Urothelium cell line (cell line): ENCODE data around the gene ALCAM.

Experiments used
- DNase-seq: peaks from one replicate; pipeline ENCODE4 v3.0.0; 2011; ENCODE audit warnings: low spot score, mixed read lengths
- FAIRE-seq: peaks from 2 replicates; lab custom pipeline; 2011; peaks lifted over from hg19 to GRCh38; lab: Jason Lieb, UNC

Gene ALCAM

DNA sequence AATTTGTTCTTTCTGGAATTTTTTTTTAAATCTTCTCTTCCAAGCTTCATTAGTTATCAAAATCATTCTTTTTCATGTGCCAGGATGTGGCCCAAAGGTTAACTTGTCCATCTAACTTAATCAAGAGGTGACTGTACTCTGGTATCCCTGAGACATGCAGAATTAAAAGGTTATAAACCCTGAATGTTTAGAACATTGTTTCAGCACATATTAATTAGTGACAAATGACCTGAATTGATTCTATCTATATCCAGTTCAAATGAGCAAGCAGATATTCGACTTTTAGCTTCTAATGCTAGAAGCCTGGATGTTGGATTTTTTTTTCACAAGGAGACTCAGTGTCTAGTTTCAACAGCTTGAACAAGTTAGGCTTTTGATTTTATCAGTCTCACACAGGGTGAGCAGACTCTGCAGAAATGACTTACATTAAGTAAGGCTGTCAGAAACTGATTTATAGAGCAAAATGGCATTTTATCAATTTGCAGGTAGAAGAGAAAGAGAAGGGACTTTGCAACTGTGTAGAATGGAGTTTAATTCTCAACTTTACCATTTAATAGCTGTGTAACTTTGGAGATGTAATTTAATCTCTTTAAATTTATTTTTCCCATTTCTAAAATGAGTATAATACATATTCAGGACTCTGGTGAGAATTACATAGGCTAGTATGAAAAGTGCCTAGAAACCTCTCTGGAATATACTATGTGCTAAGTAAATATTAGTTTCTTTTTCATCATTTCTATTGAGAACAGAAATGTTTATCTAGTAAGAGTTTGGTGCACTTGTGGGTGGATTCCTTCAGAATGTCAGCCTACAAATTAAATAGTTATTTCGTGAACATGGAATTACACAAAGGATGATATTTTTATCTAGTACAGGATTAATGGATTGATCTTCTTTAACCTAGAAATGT is 100.0 kb downstream of the ALCAM start:
- FAIRE-seq (no peak), DNase-seq (no peak)

DNA sequence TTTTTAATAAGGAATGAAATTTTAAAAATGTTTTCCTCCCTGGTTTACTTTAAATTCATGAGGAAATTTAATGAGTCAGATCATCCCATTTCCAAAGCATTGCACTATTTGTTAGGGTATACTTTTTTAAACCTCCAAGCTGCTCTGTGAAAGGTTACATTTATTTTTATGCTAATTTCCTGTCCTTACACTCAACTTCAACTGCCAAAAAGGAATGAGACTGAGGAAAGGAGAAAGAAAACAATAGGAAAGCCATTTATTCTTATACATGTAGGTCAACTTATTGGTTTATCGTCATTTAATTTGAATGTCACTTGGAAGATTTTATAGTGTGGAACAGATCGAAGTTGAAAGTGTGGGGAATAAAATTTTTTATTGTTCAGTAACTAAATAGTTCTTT is 104.1 kb downstream of the ALCAM start:
- FAIRE-seq: no peak
- no peak for DNase-seq

GRCh38 chr3:105473521-105474223 is 107.0 kb downstream of the ALCAM start:
- no peak for FAIRE-seq
- peak; percentile 4 for DNase-seq

- no peak for FAIRE-seq
- DNase-seq: no peak
Observed at GRCh38 chr3:105480768-105481167, 114.1 kb downstream of the ALCAM start.

DNA sequence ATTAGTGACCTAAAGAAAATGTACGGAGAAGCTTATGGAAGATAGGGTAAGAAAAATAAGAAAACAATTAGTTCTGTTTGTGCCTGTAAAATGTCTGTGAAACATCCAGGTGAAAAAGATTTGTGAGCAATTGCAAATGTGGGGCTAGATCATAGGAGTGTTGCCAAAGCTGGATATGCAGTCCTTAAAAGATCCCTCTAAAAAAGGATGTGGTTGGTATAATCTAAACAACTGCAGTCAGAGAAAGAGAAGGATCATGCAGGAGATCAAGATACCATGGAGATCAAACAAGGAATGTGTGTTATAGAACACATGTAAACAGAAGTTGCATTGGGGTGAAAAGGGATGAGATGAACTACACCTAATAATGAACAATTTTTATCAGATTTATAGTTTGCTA is 116.8 kb downstream of the ALCAM start:
- DNase-seq (no peak), FAIRE-seq (no peak)

DNA sequence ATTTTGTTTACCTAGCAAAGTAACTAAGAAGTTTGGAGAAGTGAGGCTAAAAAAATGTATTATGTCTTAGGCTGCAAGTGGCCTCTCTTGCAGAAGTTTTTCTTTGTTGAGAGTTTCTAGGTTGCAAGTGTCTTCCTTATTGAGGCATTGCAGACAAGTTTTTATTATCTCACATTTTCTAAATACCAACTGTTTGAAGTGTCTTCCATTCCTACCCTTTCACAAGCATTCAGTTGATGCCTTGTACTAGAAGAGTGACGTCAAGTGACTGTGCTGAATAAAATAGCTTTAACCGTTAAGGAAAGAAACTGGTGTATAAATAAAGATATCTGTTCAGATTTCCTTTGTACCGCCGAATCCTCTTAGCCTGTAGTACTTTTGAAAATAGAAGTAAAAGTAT is 123.3 kb downstream of the ALCAM start:
- DNase-seq (no peak), FAIRE-seq (no peak)

DNA sequence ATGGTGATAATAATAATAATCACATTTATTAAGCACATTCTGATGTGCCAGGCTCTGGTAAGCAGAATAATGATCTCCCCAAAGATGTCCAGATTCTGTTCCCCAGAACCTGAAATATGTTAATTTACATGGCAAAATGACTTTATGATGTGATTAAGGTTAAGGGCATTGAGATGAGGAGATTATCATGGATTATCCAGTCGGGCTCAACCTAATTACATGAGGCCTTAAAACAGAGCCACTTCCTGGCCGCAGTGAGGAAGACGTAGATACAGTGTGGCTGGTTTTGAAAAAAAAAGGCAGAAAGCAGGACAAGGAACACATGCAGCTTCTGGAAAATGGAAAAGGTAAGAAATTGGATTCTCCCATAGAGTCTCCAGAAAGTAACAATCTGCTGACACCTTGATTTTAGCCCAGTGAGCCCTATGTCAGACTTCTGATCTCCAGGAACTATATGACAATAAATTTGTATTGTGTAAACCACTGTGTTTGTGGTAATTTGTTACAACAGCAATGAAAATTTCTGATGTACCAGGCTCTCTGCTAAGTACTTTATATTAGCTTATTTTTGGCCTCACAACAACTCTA is 126.7 kb downstream of the ALCAM start:
- FAIRE-seq (no peak), DNase-seq (no peak)

GRCh38 chr3:105495021-105495420 is 128.3 kb downstream of the ALCAM start:
- no peak for FAIRE-seq
- no peak for DNase-seq

- FAIRE-seq (no peak), DNase-seq (no peak)
Observed at GRCh38 chr3:105496343-105496742, 129.6 kb downstream of the ALCAM start.

GRCh38 chr3:105497386-105497785 is 130.7 kb downstream of the ALCAM start:
- FAIRE-seq (no peak), DNase-seq (no peak)

DNA sequence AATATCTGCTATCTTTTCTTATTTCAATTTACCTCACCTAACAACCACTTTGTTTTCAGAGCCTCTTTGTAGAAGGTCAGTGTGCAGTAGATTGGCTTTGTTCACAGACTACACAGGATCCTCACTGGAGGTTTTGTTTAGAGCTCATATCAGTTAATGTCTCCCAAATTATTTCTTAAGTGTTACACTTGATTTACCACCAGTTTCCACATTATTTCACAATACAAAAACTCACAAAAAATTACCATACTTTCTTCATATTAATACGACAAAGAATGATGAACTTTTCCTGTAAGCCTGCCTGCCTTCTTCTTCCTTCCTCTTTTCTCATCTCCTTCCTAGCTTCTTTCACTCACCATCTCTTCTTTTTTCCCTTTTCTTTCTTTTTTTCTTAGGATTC is 133.3 kb downstream of the ALCAM start:
- no peak for FAIRE-seq
- no peak for DNase-seq

- DNase-seq (no peak), FAIRE-seq (no peak)
Observed at GRCh38 chr3:105502333-105502732, 135.6 kb downstream of the ALCAM start.

- FAIRE-seq: no peak
- DNase-seq: no peak
Observed at GRCh38 chr3:105503191-105503593, 136.5 kb downstream of the ALCAM start.

- FAIRE-seq (no peak), DNase-seq (no peak)
Observed at GRCh38 chr3:105504440-105504951, 137.8 kb downstream of the ALCAM start.

- no peak for DNase-seq
- no peak for FAIRE-seq
Observed at GRCh38 chr3:105505170-105505569, 138.5 kb downstream of the ALCAM start.

DNA sequence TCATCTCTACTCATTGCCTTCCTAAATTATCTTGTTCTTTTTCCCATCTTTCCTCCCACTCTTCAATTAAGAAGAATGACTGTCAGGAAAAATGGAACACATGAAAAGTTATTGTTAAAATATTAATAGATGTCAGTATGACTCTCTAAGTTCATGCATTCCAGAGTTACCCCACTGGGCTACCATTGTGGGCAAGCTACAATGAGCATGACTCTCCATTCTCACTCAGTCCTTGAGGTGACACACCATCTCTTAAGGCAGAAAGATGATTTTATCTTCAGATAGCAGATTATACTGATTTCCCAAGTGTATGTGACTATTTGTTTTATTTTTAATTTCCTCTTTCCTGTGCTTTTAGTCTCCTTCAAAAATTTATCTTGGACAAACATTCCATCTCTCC is 144.3 kb downstream of the ALCAM start:
- no peak for DNase-seq
- no peak for FAIRE-seq

- FAIRE-seq: no peak
Observed at GRCh38 chr3:105512061-105512460, 145.4 kb downstream of the ALCAM start.

DNA sequence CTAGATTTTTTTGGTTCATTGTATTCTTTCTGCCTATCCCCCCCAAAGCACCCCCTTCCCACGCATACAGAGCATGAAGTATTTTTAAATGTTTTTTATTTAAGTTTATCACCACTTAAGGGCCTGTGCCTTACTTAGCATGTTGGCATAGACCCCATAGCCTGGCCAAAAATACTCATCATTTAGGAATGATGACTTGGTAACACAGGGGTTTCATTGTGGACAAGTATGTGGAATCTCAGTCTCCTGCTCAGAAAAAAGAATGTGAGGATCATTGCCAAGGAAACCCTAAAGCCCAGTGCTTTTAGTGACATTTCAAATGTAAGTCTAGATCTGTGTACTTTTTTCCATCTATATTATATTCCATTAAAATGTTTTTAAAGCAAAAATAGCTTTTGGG is 146.3 kb downstream of the ALCAM start:
- FAIRE-seq (no peak), DNase-seq (peak; percentile 38)

More at GRCh38 chr3:105512061-105512460, 145.4 kb downstream of the ALCAM start:
- no peak for DNase-seq

GRCh38 chr3:105513886-105514285 is 147.2 kb downstream of the ALCAM start:
- FAIRE-seq: no peak
- no peak for DNase-seq

DNA sequence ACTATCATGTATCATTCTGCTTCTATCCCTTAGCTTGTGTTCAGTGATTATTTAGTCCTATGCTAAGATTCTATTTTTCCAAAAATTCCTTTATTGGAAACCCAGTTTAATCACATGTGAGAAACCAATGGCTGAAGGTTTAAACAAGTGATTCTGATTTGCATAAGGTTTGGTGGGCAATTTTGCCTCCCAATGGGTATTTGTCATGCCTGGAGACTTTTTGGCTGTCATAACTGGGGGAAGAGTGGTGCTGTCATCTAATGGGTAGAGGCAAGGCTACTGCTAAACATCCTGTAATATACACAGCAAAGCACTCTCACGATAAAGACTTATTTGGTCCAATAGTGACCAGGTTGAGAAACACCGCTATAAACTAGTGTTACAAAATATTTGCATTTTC is 148.7 kb downstream of the ALCAM start:
- no peak for DNase-seq
- FAIRE-seq: no peak

DNA sequence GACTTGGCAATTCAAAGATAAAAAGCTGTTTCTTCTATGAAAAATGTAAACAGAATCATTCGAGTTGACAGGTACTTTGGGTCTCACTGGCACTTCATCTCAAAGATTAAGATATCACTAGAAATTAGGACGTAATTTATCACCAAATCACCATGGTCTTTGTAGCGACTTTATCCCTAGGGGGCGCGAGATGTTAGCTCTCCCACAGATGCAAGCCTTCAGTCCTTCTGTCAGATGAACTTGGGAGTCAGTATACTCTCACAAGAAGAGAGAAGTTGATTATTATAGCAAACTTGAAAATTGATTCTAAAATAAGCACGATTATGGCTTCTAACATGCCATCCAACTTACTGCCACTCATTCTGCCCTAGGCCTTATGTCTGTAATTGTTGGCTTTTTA is 150.3 kb downstream of the ALCAM start:
- FAIRE-seq: no peak
- DNase-seq: no peak

GRCh38 chr3:105518203-105518602 is 151.5 kb downstream of the ALCAM start:
- FAIRE-seq: no peak
- DNase-seq: no peak
